Keratinocyte (primary cell): Measurements from ENCODE around the gene GDAP2. TPM values are rescaled to one million over a fixed set of nuclear protein-coding genes. Genes with fewer than 3 reads are reported as not detected.

Experiments used
- DNase-seq: peaks from one replicate; pipeline ENCODE4 v3.0.0-alpha.2; 2011; ENCODE audit warnings: low read depth, missing footprints, low spot score
- FAIRE-seq: peaks from 2 replicates; lab custom pipeline; 2011; peaks lifted over from hg19 to GRCh38; lab: Jason Lieb, UNC
- H2AFZ ChIP-seq: 2 replicates; pipeline ENCODE4 v1.6.0; 2012; ENCODE audit warnings: low read length, control low read depth, inconsistent platforms; ENCODE audit not compliant: control insufficient read depth
- H3K27ac ChIP-seq: 2 replicates; pipeline ENCODE4 v1.5.1; 2011; ENCODE audit warnings: low read length; ENCODE audit not compliant: control insufficient read depth, insufficient read depth
- H3K27me3 ChIP-seq: 3 replicates; pipeline ENCODE4 v1.6.0; 2011; ENCODE audit warnings: low read length; ENCODE audit not compliant: control insufficient read depth, insufficient read depth; ENCODE audit errors: extremely low read depth
- H3K36me3 ChIP-seq, 2 experiments: 2 replicates in 1 of 2; 3 replicates in 1 of 2; pipeline ENCODE4 v1.5.1; 2011; ENCODE audit warnings: low read length in 2 of 2, mild to moderate bottlenecking in 1 of 2; ENCODE audit not compliant: control insufficient read depth in 2 of 2, insufficient read depth in 2 of 2; ENCODE audit errors: extremely low read depth in 1 of 2
- H3K4me1 ChIP-seq: 3 replicates; pipeline ENCODE4 v1.5.1; 2011; ENCODE audit warnings: low read length; ENCODE audit not compliant: control insufficient read depth, insufficient read depth; ENCODE audit errors: extremely low read depth
- H3K4me2 ChIP-seq: 3 replicates; pipeline ENCODE4 v1.6.0; 2011; ENCODE audit warnings: low read depth, low read length; ENCODE audit not compliant: control insufficient read depth, insufficient read depth; ENCODE audit errors: extremely low read depth
- H3K4me3 ChIP-seq, 3 experiments: fragments of 200-600 bp in 1 of 3; sonication (generic) in 1 of 3; 2 replicates in 2 of 3; 3 replicates in 1 of 3; pipeline ENCODE4 v1.5.1; 2011 to 2016; ENCODE audit warnings: low read length in 3 of 3, mild to moderate bottlenecking in 3 of 3, control low read depth in 2 of 3, inconsistent platforms in 1 of 3, low read depth in 1 of 3, mixed read lengths in 1 of 3, mixed run types in 1 of 3, moderate library complexity in 1 of 3; ENCODE audit not compliant: control insufficient read depth in 2 of 3, insufficient read depth in 2 of 3; ENCODE audit errors: extremely low read depth in 1 of 3
- H3K79me2 ChIP-seq: 2 replicates; pipeline ENCODE4 v1.6.0; 2012; ENCODE audit warnings: low read length; ENCODE audit not compliant: control insufficient read depth, insufficient read depth
- H3K9ac ChIP-seq: 3 replicates; pipeline ENCODE4 v1.6.0; 2011; ENCODE audit warnings: low read length; ENCODE audit not compliant: control insufficient read depth, insufficient read depth; ENCODE audit errors: extremely low read depth
- H3K9me1 ChIP-seq: 3 replicates; pipeline ENCODE4 v1.6.0; 2011; ENCODE audit warnings: low read length; ENCODE audit not compliant: control insufficient read depth, insufficient read depth; ENCODE audit errors: extremely low read depth
- H3K9me3 ChIP-seq: 2 replicates; pipeline ENCODE4 v1.5.1; 2012; ENCODE audit warnings: low read depth, low read length; ENCODE audit not compliant: control insufficient read depth
- H4K20me1 ChIP-seq: 3 replicates; pipeline ENCODE4 v1.6.0; 2011; ENCODE audit warnings: low read length; ENCODE audit not compliant: control insufficient read depth, insufficient read depth; ENCODE audit errors: extremely low read depth
- CTCF ChIP-seq, 3 experiments: IDR thresholded peaks in 1 of 3; conservative IDR thresholded peaks in 1 of 3; optimal IDR thresholded peaks in 1 of 3; 2 replicates in 2 of 3; 3 replicates in 1 of 3; pipeline versions ENCODE3 to v1.5.1; 2011; ENCODE audit warnings: low read length in 3 of 3, mild to moderate bottlenecking in 3 of 3, moderate library complexity in 2 of 3, control low read depth in 1 of 3, inconsistent platforms in 1 of 3; ENCODE audit not compliant: insufficient read depth in 2 of 3; ENCODE audit errors: extremely low read depth in 1 of 3
- EZH2 ChIP-seq: IDR thresholded peaks from one replicate; pipeline ENCODE4 v1.6.1; 2012; ENCODE audit warnings: inconsistent platforms, mild to moderate bottlenecking, low read length, moderate library complexity
- dilution Hi-C: fragments of 300-500 bp; cut with MboI; formaldehyde crosslinking; loops from one replicate; pipeline ENCODE4 v1.7.0; 2020; ENCODE audit warnings: low sequenced_read_pairs; ENCODE audit not compliant: extremely low pct_ligation_motif_present
- polyA plus RNA-seq, 5 experiments: library from polyadenylated mRNA; depleted of rRNA in 3 of 5; stranded (reverse) in 3 of 5; stranded (forward) in 1 of 5; unstranded in 1 of 5; fragments of >200 nt; gene quantifications; 1 replicate in 1 of 5; 2 replicates in 3 of 5; 3 replicates in 1 of 5; pipeline versions ENCODE4 v1.2.1 to v1.2.3, GENCODE V29; 2011 to 2012; ENCODE audit warnings: missing spikeins in 2 of 5, low read depth in 1 of 5, low replicate concordance in 1 of 5

Gene GDAP2
- polyA plus RNA-seq, 1 donor (not counting 4 experiments of a cell fraction or from before 2014, with no cell fraction given), result 15.7 TPM

- FAIRE-seq (no peak), DNase-seq (no peak)
- no peak overlapping the region for H3K9ac ChIP-seq
- H3K36me3 ChIP-seq, result peaks cover 2 to 14% of the 10 kb centered on the region in 2 experiments
- no peaks in the 10 kb centered on the region for H3K79me2 ChIP-seq
- no peak overlapping the region for H3K4me3 ChIP-seq
- no peaks in the 10 kb centered on the region for H3K4me1 ChIP-seq
- no peaks in the 10 kb centered on the region for H3K9me1 ChIP-seq
- H3K4me2 ChIP-seq, result no peak overlapping the region
- no peaks in the 10 kb centered on the region for H3K27me3 ChIP-seq
- no peak overlapping the region for H3K27ac ChIP-seq
- dilution Hi-C loops, result no loop called here
- TF ChIP-seq CTCF (optimal IDR thresholded peaks at IDR 0.05 in 1 of 3, IDR thresholded peaks at IDR 0.05 in 1 of 3, conservative IDR thresholded peaks at IDR 0.05 in 1 of 3; ENCODE audit: extremely low read depth in 1 of 3, insufficient read depth in 2 of 3, low read length in 3 of 3) (no peak), EZH2 (no peak)
- H4K20me1 ChIP-seq, result no peaks in the 10 kb centered on the region
- H2AFZ ChIP-seq, result no peak overlapping the region
- H3K9me3 ChIP-seq, result no peaks in the 10 kb centered on the region
Observed at GRCh38 chr1:117897551-117897950, 31.9 kb downstream of the GDAP2 start.

DNA sequence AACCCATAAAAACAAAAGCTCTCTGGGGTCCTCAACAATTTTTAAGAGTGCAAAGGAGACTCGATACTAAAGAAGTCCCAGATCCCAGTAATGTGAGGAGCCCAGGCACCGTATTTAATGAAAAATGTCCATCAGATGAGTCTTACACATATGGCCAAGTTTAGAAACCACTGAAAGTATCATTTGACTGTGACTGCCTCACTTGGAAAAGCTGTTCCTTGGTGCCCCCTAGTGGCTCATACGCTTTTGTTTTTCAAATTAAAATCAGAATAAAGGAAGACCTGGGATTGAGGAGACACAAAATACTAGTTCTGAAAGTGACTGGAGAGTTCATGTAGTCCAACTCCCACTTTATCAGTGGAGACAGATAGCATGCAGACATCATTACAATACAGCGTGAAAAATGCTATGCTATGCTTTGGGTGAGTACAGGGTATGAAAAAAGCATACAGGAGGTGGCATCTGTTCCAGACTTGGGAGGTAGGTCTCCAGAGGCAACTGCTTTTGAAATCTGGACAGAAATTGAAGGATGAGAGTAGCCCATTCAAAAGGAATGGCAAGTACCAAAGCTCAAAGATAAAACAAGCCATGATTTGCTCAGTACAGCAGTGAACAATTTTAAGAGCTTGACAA, 33.8 kb downstream of the GDAP2 start:
- Histone ChIP-seq H3K79me2 (no peaks in the 10 kb centered on the region), H3K4me1 (no peaks in the 10 kb centered on the region), H4K20me1 (no peaks in the 10 kb centered on the region), H3K27me3 (no peaks in the 10 kb centered on the region), H3K9ac (no peak overlapping the region), H3K9me1 (no peaks in the 10 kb centered on the region), H3K27ac (no peak overlapping the region), H3K4me2 (no peak overlapping the region), H2AFZ (no peak overlapping the region), H3K36me3 (peaks cover 2 to 14% of the 10 kb centered on the region in 2 experiments), H3K9me3 (no peaks in the 10 kb centered on the region), H3K4me3 (no peak overlapping the region)
- TF ChIP-seq EZH2 (no peak), CTCF (optimal IDR thresholded peaks at IDR 0.05 in 1 of 3, IDR thresholded peaks at IDR 0.05 in 1 of 3, conservative IDR thresholded peaks at IDR 0.05 in 1 of 3; ENCODE audit: extremely low read depth in 1 of 3, insufficient read depth in 2 of 3, low read length in 3 of 3) (peak; percentile 61 to 70 (median 69))
- dilution Hi-C loops, result no loop called here
- FAIRE-seq (peak; percentile 69), DNase-seq (peak; percentile 36)
